HG03159 (cell line): ENCODE measurements around the gene CHAC1.

Source experiments
- ATAC-seq: cut with Tn5 transposase; IDR thresholded peaks from one replicate; pipeline ENCODE4 v1.9.1; 2021; ENCODE audit warnings: mild to moderate bottlenecking, moderate library complexity; ENCODE audit not compliant: unreplicated experiment

Gene CHAC1

DNA sequence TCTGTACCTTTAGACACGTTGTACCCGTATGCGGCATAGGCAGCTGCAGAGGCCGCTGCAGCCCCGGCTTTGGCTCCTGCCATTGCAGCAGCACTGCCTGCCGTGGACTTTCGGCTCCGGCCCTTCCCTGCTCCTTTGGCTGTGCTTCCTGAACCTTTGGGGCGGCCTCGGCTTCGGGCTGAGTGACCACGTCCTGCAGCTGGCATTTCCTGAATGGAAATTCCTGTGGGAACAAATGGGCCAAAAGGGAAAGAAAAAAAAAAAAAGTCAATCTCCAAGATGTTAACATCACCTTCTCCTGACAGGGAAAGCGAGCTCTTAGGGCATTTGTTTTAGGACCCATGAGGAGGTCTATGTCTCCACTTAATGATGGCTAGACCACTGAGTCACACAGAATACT is 29.6 kb downstream of the CHAC1 start:
- no peak for ATAC-seq

DNA sequence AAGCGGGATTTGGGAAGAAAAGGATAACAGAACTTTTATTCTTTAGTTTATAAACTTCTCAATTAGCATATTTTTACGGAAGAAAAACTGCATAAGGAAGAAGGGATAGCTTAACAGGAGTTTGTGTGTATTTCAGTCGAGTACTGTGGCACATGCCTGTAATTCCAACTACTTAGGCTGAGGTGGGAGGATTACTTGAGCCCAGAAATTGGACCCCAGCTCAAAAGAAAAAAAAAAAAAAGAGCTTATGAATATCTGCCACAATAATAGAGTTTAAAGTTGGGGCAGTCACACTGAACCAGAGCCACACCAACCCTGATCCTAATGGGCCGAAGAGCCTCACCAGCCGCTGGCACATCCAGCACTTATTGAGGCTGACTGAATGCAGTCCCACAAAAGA is 31.1 kb downstream of the CHAC1 start:
- ATAC-seq, result no peak

- no peak for ATAC-seq
These were observed 31.7 kb downstream of the CHAC1 start for GRCh38 chr15:40984964-40985363.

GRCh38 chr15:40985541-40986330 is 32.5 kb downstream of the CHAC1 start:
- ATAC-seq, result no peak

- ATAC-seq, result no peak
These were observed 33.5 kb downstream of the CHAC1 start for GRCh38 chr15:40986820-40987219.

DNA sequence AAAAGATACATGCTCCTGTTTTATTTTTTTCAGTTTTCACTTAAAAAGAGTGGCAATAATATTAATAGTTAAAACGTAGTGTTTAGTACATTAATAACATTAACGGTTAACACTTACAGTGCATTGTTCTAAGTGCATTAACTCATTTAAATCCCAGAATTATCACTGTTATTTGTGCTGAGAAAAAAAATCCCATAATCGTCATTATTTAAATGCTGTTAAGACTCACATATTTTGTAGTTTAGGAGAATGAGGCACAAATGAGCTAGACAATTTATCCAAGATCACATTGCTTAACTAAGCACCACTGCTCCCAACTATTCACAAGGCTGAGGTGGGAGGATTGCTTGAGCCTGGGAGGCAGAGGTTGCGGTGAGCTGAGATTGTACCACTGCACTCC is 34.9 kb downstream of the CHAC1 start:
- no peak for ATAC-seq

- no peak for ATAC-seq
These were observed 36.8 kb downstream of the CHAC1 start for GRCh38 chr15:40990080-40990479.

DNA sequence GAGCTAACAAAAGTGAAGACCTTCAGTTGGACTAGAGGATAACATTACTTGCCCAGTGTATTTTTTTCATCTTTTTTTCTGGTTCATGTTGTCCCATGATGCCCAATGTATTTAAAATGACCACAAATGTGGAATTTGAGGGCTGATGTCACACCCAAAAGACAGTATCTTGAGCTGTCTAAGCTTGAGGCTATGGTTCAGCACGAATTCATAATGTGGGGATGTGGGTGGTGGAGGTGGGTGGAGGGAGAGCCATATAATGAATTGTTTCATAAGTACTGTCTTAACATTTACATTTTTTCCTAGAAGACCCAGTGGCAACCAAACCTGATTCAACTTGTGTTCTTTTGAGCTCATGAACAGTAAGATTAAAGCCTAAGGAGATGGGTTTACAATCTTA is 37.5 kb downstream of the CHAC1 start:
- no peak for ATAC-seq

DNA sequence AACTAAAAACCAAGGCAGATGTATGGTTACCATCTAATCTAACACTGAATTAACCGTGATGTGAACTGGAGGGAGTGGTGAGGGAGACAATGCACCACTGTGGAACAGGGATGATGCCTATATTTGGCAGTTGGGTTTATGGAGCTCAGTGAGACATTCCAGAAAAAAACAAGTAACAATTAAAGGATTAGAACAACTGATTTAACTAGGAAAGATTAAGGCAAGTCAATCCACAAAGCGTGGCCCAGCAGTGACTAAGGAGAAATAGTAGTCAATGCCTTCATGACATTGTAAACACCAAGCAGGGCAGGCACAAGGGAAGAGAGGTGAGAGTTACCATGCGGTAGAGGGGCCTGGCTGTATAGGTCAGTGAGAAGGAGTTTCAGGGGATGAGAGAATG is 38.1 kb downstream of the CHAC1 start:
- no peak for ATAC-seq

- ATAC-seq, result no peak
These were observed 39.0 kb downstream of the CHAC1 start for GRCh38 chr15:40992241-40992741.

- ATAC-seq, result no peak
These were observed 39.6 kb downstream of the CHAC1 start for GRCh38 chr15:40992825-40993224.

GRCh38 chr15:40995656-40996055 is 42.4 kb downstream of the CHAC1 start:
- ATAC-seq, result no peak

GRCh38 chr15:40999190-40999589 is 45.9 kb downstream of the CHAC1 start:
- ATAC-seq, result no peak

- ATAC-seq, result no peak
These were observed 48.4 kb downstream of the CHAC1 start for GRCh38 chr15:41001524-41002214.

DNA sequence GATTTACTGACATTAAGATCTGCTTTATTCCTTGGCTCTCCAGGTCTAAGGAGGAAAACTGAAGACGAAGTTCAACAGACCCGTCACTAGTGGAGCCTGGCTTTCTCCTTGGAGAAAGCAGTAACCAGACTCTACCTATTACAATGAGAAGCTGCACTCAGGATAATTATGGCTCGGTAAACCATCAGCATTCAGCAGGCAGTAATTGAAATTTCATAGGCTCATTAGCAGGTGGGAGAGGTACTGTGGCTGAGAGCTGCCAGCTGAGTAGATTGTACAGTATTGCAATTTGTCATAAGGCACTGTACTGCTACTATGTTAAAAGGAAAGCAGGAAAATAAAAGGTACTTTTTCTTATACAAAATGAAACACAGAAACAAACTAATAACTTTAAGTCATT is 51.2 kb downstream of the CHAC1 start:
- no peak for ATAC-seq
